ENCODE results near the gene RTL1.

RTL1 gene

DNA sequence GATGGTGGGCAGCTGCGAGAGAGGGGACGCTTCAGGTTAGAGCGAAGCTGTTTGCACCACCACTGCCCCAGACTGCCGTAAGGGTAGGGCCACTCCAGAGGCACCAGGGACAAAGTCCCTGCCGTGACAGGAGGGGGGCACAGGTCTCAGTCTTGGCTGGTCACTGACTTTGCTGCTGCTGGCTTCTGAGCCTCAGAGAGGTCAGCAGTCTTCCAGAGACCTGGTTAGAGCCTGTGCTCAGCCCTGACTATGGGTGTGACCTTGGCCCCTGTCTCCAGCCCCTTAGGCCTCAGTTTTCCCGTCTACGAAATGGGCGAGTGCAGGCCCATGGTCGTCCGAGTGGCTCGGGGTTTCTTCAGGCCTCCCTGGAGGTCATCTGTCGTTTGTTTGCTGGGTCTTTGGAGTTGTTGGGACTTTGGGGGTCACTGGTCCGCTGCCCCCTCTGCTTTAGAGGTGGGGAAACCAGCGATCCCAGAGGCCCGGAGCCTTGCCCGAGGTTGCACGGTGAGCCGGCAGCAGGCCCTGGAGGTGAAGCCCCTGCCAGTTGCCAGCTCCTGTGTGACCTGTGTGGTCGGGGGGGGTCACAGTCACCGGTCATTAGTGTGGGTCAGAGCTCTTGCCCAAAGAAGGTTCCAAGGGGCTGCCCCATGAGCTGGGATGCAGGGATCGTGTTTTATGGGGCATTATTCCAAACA is 62.3 kb downstream of the RTL1 start:
- no peaks in the 10 kb centered on the region; the same call in 1 of the 2 replicates for H3K27me3 ChIP-seq (ENCODE audit: insufficient read depth, low read length)
- peaks cover 39% of the 10 kb centered on the region for H3K4me1 ChIP-seq (ENCODE audit: insufficient read depth, low read length)
- peak overlapping the region; percentile 38; the same call in 1 of the 2 replicates for H3K9ac ChIP-seq (ENCODE audit: low read depth, low read length)
- no peak overlapping the region for H3K4me3 ChIP-seq (ENCODE audit: low read length)
- no peaks in the 10 kb centered on the region for H3K9me3 ChIP-seq (ENCODE audit: insufficient read depth, low read depth, low read length)
- peak overlapping the region; percentile 39 for H3K27ac ChIP-seq (ENCODE audit: low read depth, low read length)
- 87% methylated on average over 21 of the region's 21 CpGs for WGBS
- no peaks in the 10 kb centered on the region for H3K36me3 ChIP-seq (ENCODE audit: insufficient read depth, low read length)

DNA sequence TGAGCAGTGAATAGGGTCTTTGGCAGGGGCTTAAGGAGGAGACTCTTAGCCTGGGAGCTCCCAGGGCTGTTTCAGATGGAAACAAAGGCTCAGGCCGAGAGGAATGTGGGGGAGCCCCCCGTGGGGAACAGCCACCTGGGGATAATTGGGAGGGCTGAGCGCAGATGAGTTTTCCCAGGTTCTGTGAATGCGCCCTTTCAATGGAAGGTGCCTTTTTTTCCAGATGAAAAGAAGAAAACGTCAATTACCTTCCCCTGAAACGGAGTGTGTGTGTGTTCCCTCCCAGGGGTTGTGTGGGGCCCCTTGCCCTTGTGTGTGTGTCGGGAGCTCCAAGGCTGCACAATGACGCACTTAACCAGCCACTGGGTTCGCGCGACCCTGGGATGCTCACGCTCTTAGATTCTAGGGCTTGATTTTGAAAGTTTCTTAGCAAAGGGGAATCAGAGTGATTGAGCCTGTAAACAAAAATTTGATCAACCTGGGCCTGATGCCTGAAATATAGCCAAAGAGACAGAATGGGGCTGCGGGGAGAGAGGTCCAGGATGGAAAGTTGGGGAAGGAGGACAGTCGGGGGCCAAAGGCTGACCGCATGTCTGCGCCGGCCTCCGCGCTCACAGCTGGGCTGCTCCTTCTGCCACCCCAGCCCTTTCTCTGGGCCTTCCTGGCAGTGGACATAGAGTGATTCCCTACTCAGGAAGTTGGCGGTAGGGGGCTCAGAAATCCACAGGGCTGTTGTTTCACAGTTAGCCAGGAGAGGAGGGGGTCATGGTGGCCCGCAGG is 63.0 kb downstream of the RTL1 start:
- Histone ChIP-seq H3K36me3 (ENCODE audit: insufficient read depth, low read length) (no peaks in the 10 kb centered on the region), H3K4me3 (ENCODE audit: low read length) (no peak overlapping the region), H3K4me1 (ENCODE audit: insufficient read depth, low read length) (peaks cover 39% of the 10 kb centered on the region), H3K27me3 (ENCODE audit: insufficient read depth, low read length) (no peaks in the 10 kb centered on the region; the same call in 1 of the 2 replicates), H3K9ac (ENCODE audit: low read depth, low read length) (peak overlapping the region; percentile 51), H3K9me3 (ENCODE audit: insufficient read depth, low read depth, low read length) (no peaks in the 10 kb centered on the region), H3K27ac (ENCODE audit: low read depth, low read length) (peak overlapping the region; percentile 39)
- WGBS = 60% methylated on average over 21 of the region's 21 CpGs

DNA sequence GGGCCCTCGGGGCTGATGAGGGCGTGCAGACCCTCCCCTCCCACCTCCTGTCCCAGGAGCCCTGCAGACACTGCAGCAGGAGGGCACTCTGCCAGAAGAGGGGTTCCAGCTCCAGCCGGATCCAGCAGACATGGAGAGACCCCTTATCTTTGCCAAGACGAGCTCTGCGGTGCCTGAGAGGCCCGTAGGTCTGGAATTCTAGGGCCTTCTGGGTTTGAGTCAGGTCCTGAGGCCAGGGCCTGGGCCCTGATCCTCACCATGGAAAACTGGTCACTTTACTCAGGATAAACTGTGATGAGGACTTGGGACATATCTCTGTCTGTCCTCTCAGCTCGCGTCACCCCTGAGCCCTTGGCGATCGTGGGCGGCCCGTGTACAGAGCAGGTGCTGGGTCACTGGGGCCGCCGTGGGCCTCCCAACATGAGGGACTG is 63.8 kb downstream of the RTL1 start:
- 84% methylated on average over 12 of the region's 14 CpGs for WGBS
- H3K9ac ChIP-seq (ENCODE audit: low read depth, low read length) = peak overlapping the region; percentile 51
- H3K4me3 ChIP-seq (ENCODE audit: low read length) = no peak overlapping the region
- H3K9me3 ChIP-seq (ENCODE audit: insufficient read depth, low read depth, low read length) = no peaks in the 10 kb centered on the region
- no peaks in the 10 kb centered on the region for H3K36me3 ChIP-seq (ENCODE audit: insufficient read depth, low read length)
- H3K4me1 ChIP-seq (ENCODE audit: insufficient read depth, low read length) = peaks cover 39% of the 10 kb centered on the region
- no peaks in the 10 kb centered on the region; the same call in 1 of the 2 replicates for H3K27me3 ChIP-seq (ENCODE audit: insufficient read depth, low read length)
- H3K27ac ChIP-seq (ENCODE audit: low read depth, low read length) = peak overlapping the region; percentile 39

DNA sequence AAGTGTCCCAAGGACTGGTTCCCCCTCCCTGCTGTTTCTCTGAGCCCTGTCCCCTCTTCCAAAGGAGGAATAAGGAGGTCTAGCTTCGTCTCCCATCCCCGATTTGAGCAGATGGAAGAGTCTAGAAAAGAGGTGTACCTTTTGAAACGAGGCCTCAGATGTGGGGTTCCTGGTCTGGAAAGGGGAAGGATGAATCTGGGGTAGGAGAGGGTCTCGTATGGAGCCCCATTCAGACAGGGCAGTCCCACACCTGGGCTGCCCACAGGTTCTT is 64.3 kb downstream of the RTL1 start:
- H3K9me3 ChIP-seq (ENCODE audit: insufficient read depth, low read depth, low read length) = no peaks in the 10 kb centered on the region
- whole genome bisulfite sequencing = 68% methylated on average over 4 of the region's 4 CpGs
- no peaks in the 10 kb centered on the region; the same call in 1 of the 2 replicates for H3K27me3 ChIP-seq (ENCODE audit: insufficient read depth, low read length)
- H3K4me3 ChIP-seq (ENCODE audit: low read length) = no peak overlapping the region
- no peaks in the 10 kb centered on the region for H3K36me3 ChIP-seq (ENCODE audit: insufficient read depth, low read length)
- peaks cover 39% of the 10 kb centered on the region for H3K4me1 ChIP-seq (ENCODE audit: insufficient read depth, low read length)
- no peak overlapping the region; the same call in 1 of the 2 replicates for H3K27ac ChIP-seq (ENCODE audit: low read depth, low read length)
- peak overlapping the region; percentile 28; the same call in 1 of the 2 replicates for H3K9ac ChIP-seq (ENCODE audit: low read depth, low read length)

DNA sequence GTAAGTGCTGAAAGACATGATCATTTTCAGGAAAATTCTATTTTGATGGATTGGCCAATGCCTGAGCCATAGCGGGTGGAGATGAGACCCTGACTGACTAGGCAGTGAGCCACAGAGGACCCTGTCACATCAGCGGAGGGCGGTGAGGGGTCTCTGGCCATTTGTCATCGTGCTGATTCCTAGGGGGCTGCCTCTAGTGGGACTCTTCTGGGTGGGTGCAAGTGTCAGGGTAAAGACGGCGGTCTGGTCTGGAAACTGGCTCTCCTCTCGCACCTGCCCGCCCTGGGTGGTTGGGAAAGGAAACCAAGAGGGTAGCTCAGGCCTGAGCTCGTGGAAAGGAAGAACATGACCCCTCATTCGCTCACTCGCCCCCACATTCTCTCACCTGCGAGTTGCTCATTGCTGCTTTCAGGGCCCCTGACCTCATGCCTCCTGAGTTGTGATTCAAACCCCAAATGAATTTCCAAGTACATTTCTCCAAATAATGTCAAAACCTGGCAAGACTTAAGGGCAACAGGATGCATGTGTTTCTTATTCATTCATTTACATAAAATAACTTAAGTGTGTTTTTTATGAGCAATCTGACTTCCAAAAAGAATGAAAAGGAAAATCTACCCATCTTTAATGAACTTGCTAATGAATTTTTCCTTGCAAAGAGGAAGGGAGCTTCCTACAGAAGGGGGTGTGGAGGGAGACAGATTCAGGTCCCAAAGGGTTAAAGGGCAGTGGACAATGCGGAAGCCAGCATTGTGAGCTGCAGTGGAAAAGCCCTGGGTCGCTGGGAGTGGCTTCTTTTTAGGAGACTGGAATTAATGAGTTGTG is 64.8 kb downstream of the RTL1 start:
- H3K4me1 ChIP-seq (ENCODE audit: insufficient read depth, low read length) = peaks cover 39% of the 10 kb centered on the region
- H3K36me3 ChIP-seq (ENCODE audit: insufficient read depth, low read length) = no peaks in the 10 kb centered on the region
- no peaks in the 10 kb centered on the region; the same call in 1 of the 2 replicates for H3K27me3 ChIP-seq (ENCODE audit: insufficient read depth, low read length)
- H3K27ac ChIP-seq (ENCODE audit: low read depth, low read length) = no peak overlapping the region
- H3K4me3 ChIP-seq (ENCODE audit: low read length) = no peak overlapping the region
- 79% methylated on average over 14 of the region's 14 CpGs for WGBS
- no peaks in the 10 kb centered on the region for H3K9me3 ChIP-seq (ENCODE audit: insufficient read depth, low read depth, low read length)
- H3K9ac ChIP-seq (ENCODE audit: low read depth, low read length) = peak overlapping the region; percentile 28; the same call in 1 of the 2 replicates

DNA sequence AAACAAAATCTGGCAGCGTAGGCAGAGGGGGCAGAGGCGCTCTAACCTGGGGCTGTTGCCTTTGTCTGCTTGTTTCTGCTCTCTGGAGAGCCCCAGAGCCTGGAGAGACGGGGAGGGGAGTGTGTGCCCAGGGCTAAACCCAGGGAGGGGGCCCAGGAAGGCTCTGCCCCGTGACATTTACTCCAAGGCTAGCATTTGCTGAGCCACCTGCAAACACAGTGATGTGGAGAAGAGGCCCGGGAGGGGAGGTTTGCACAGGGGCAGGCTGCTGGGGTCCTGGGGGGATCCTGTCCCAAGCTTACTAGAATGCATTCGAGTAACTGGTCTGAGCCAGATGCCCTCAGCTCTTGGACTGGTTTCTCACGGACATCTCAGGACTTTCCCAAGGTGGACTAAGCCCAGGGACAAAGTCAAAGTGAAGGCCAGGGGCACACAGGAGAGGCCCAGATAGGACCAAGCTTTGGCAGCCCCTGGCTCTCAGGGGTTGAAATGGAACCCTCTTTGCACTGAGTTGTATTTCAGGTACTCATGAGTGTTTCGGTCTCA is 65.6 kb downstream of the RTL1 start:
- no peak overlapping the region for H3K27ac ChIP-seq (ENCODE audit: low read depth, low read length)
- H3K9ac ChIP-seq (ENCODE audit: low read depth, low read length) = no peak overlapping the region
- H3K4me3 ChIP-seq (ENCODE audit: low read length) = no peak overlapping the region
- H3K9me3 ChIP-seq (ENCODE audit: insufficient read depth, low read depth, low read length) = no peaks in the 10 kb centered on the region
- H3K27me3 ChIP-seq (ENCODE audit: insufficient read depth, low read length) = no peaks in the 10 kb centered on the region; the same call in 1 of the 2 replicates
- peaks cover 38% of the 10 kb centered on the region for H3K4me1 ChIP-seq (ENCODE audit: insufficient read depth, low read length)
- 76% methylated on average over 8 of the region's 8 CpGs for WGBS
- no peaks in the 10 kb centered on the region for H3K36me3 ChIP-seq (ENCODE audit: insufficient read depth, low read length)

DNA sequence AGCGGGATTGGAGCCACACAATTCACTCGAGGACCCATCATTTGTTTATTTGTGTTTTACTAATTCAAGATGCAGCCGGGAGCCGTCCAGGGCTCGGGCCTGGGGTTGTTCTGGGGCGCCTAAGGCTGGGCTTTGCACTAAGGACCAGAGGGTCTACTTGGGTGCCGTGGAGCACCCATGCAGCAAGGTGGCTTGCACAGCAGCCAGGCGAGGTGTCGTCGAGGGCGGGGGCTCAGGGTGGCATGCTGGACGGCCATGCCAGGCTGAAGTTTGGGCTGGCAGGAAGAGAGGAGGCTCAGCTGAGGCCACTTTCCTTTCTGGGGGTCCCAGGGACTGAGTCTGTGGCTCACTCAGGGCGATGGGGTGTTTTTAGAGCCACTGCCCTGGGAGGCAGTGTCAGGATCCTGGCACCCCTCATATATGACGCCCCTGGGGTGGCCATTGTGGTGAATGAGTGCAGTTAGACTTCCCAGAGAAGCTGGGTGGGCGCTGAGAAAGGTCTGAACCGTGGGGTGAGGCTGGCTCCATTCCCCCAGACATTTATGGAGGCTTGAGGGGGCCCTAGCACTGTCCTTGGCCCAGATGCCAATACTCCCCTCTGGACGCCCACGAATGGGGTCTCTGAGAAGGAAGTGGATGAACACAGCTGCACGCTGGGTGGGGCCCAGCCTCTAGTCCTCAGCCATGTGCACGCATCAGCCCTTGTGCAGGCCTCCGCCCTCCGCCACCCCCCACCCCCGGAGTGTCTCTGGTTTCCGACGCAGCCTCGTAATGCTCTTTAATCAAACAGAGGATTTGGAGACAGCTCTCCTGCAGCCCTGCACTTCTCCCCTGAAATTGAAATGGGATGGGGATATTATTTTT is 66.3 kb downstream of the RTL1 start:
- Histone ChIP-seq H3K36me3 (ENCODE audit: insufficient read depth, low read length) (no peaks in the 10 kb centered on the region), H3K9me3 (ENCODE audit: insufficient read depth, low read depth, low read length) (no peaks in the 10 kb centered on the region), H3K9ac (ENCODE audit: low read depth, low read length) (no peak overlapping the region), H3K27ac (ENCODE audit: low read depth, low read length) (no peak overlapping the region), H3K27me3 (ENCODE audit: insufficient read depth, low read length) (no peaks in the 10 kb centered on the region; the same call in 1 of the 2 replicates), H3K4me3 (ENCODE audit: low read length) (no peak overlapping the region), H3K4me1 (ENCODE audit: insufficient read depth, low read length) (peaks cover 39% of the 10 kb centered on the region)
- 94% methylated on average over 26 of the region's 26 CpGs for WGBS

DNA sequence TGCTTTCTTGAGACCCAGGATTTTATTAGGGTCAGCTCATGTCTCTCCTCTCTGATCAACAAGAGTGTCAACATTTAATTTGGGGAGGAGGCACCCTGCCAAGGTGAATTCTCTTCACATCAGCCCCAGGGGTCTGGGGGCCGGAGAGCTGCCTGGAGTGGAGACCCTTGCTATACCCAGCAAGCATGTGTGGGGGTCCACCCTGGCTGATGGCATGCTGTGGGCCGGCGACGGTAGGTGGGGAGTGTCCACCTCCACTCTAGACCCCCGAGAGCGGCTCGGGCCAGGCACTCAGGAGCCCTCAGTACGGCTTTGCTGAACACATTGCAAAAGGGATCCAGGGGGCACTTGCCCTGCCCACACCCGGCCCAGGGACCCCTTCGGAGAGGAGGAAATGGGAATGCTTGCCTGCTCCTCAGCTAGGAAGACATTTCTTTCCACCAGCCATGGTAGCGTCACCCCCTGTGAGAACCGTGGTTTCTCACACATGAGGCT is 67.2 kb downstream of the RTL1 start:
- Histone ChIP-seq H3K36me3 (ENCODE audit: insufficient read depth, low read length) (no peaks in the 10 kb centered on the region), H3K4me3 (ENCODE audit: low read length) (no peak overlapping the region), H3K4me1 (ENCODE audit: insufficient read depth, low read length) (peaks cover 40% of the 10 kb centered on the region), H3K9ac (ENCODE audit: low read depth, low read length) (no peak overlapping the region), H3K27me3 (ENCODE audit: insufficient read depth, low read length) (no peaks in the 10 kb centered on the region; the same call in 1 of the 2 replicates), H3K27ac (ENCODE audit: low read depth, low read length) (no peak overlapping the region), H3K9me3 (ENCODE audit: insufficient read depth, low read depth, low read length) (no peaks in the 10 kb centered on the region)
- WGBS = 93% methylated on average over 10 of the region's 12 CpGs

DNA sequence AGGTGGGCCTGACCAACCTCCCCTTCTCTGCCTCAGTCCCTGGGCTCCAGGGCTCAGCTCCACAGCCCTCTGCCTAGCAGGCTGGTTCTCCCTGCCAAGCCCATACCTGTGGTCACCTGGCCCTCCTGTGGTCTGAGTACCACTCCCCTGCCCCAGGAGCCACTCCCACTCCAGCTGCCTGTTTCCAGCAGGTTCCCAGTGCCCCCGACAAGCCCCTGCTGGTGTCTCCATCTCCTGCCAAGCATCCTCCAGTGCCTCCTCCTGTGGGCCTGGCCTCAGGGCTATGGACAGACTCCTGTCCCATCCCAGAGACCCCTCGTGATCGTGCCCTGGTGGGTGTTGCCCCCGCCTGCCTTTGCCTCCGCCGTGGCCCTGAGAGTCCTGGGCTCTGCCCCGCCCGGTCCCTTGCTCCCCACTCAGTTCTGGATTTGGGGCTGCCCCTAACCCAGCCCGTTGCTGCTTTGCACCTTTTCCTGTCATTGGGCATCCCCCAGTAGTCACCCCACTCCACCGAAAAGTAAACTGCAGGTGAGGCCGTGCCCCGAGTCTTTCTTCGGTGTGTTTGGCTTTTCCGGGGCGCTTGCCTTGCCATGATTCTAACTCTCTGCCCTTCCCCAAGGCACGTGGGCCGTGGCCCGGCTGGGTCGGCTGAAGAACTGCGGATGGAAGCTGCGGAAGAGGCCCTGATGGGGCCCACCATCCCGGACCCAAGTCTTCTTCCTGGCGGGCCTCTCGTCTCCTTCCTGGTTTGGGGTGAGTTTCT is 67.8 kb downstream of the RTL1 start:
- Histone ChIP-seq H3K9ac (ENCODE audit: low read depth, low read length) (no peak overlapping the region), H3K36me3 (ENCODE audit: insufficient read depth, low read length) (no peaks in the 10 kb centered on the region)

More for the DNA sequence above, 67.8 kb downstream of the RTL1 start:
- H3K27me3 ChIP-seq (ENCODE audit: insufficient read depth, low read length) = no peaks in the 10 kb centered on the region; the same call in 1 of the 2 replicates
- no peak overlapping the region for H3K27ac ChIP-seq (ENCODE audit: low read depth, low read length)
- no peaks in the 10 kb centered on the region for H3K9me3 ChIP-seq (ENCODE audit: insufficient read depth, low read depth, low read length)
- H3K4me3 ChIP-seq (ENCODE audit: low read length) = no peak overlapping the region
- H3K4me1 ChIP-seq (ENCODE audit: insufficient read depth, low read length) = peaks cover 44% of the 10 kb centered on the region
- 92% methylated on average over 22 of the region's 24 CpGs for WGBS

All from HUES64 (cell line).